ENCODE data around the gene SRSF4. TPM values are rescaled to one million over a fixed set of nuclear protein-coding genes. Genes with fewer than 3 reads are reported as not detected.

The SRSF4 gene
- total RNA-seq, 1 donor, result 27.9 TPM

- Histone ChIP-seq H3K9me3 (ENCODE audit: low read depth, low read length) (no peaks in the 10 kb centered on the region), H3K27me3 (ENCODE audit: insufficient read depth, low read length) (no peaks in the 10 kb centered on the region), H3K4me2 (ENCODE audit: insufficient read depth, low read length) (peak overlapping the region; percentile 13), H3K36me3 (ENCODE audit: insufficient read depth, low read length) (peaks cover 13% of the 10 kb centered on the region), H3K4me1 (ENCODE audit: insufficient read depth, low read length) (peaks cover 24% of the 10 kb centered on the region), H3K79me2 (ENCODE audit: insufficient read depth, low read length) (peaks cover 97% of the 10 kb centered on the region), H3K27ac (ENCODE audit: low read depth, low read length) (peak overlapping the region; percentile 18), H3K4me3 (ENCODE audit: insufficient read depth, low read length) (no peak overlapping the region), H2AFZ (ENCODE audit: low read length) (no peak overlapping the region), H4K20me1 (ENCODE audit: insufficient read depth, low read length) (peaks cover 74% of the 10 kb centered on the region)
- no peak for TF ChIP-seq CTCF (IDR thresholded peaks at IDR 0.05; ENCODE audit: extremely low read depth, low read depth, low read length)
- DNase-seq (ENCODE audit: insufficient read length, low spot score, missing footprints), result no peak
These were observed 10.6 kb downstream of the SRSF4 start for GRCh38 chr1:29171089-29171488.

DNA sequence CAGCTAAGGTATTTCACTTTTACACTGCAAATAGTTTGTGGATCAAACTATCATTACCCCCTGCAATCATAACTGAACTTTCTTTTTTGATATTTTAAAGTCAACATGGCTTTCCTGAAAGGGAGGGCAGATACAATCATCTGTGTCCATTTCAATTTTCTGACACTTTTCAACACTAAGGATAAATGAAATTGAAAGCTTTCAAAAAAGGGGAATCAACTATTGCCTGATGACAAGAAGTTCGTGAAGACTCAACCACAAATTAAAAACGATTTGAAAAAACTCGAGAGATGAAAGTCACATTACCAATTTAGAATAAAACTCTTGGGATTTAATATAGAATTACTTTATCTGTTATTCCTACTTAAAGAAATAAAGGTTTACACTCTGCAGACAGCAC, 11.7 kb downstream of the SRSF4 start:
- Histone ChIP-seq H4K20me1 (ENCODE audit: insufficient read depth, low read length) (peaks cover 76% of the 10 kb centered on the region), H3K36me3 (ENCODE audit: insufficient read depth, low read length) (peaks cover 23% of the 10 kb centered on the region), H2AFZ (ENCODE audit: low read length) (no peak overlapping the region), H3K79me2 (ENCODE audit: insufficient read depth, low read length) (peaks cover 100% of the 10 kb centered on the region), H3K4me2 (ENCODE audit: insufficient read depth, low read length) (no peak overlapping the region), H3K4me1 (ENCODE audit: insufficient read depth, low read length) (peaks cover 30% of the 10 kb centered on the region), H3K27me3 (ENCODE audit: insufficient read depth, low read length) (no peaks in the 10 kb centered on the region), H3K4me3 (ENCODE audit: insufficient read depth, low read length) (no peak overlapping the region), H3K27ac (ENCODE audit: low read depth, low read length) (no peak overlapping the region), H3K9me3 (ENCODE audit: low read depth, low read length) (no peaks in the 10 kb centered on the region)
- TF ChIP-seq CTCF (IDR thresholded peaks at IDR 0.05; ENCODE audit: extremely low read depth, low read depth, low read length), result no peak
- DNase-seq (ENCODE audit: insufficient read length, low spot score, missing footprints), result no peak

GRCh38 chr1:29167904-29168303, 13.8 kb downstream of the SRSF4 start:
- no peaks in the 10 kb centered on the region for H3K9me3 ChIP-seq (ENCODE audit: low read depth, low read length)
- H3K79me2 ChIP-seq (ENCODE audit: insufficient read depth, low read length), result peaks cover 100% of the 10 kb centered on the region
- H3K27me3 ChIP-seq (ENCODE audit: insufficient read depth, low read length), result no peaks in the 10 kb centered on the region
- H2AFZ ChIP-seq (ENCODE audit: low read length), result no peak overlapping the region
- no peak for DNase-seq (ENCODE audit: insufficient read length, low spot score, missing footprints)
- H3K4me2 ChIP-seq (ENCODE audit: insufficient read depth, low read length), result no peak overlapping the region
- no peak for TF ChIP-seq CTCF (IDR thresholded peaks at IDR 0.05; ENCODE audit: extremely low read depth, low read depth, low read length)
- H4K20me1 ChIP-seq (ENCODE audit: insufficient read depth, low read length), result peaks cover 84% of the 10 kb centered on the region
- peaks cover 39% of the 10 kb centered on the region for H3K36me3 ChIP-seq (ENCODE audit: insufficient read depth, low read length)
- no peak overlapping the region for H3K27ac ChIP-seq (ENCODE audit: low read depth, low read length)
- no peak overlapping the region for H3K4me3 ChIP-seq (ENCODE audit: insufficient read depth, low read length)
- peaks cover 30% of the 10 kb centered on the region for H3K4me1 ChIP-seq (ENCODE audit: insufficient read depth, low read length)

GRCh38 chr1:29166291-29166878, 15.3 kb downstream of the SRSF4 start:
- H3K27ac ChIP-seq (ENCODE audit: low read depth, low read length), result peak overlapping the region; percentile 25
- peaks cover 80% of the 10 kb centered on the region for H4K20me1 ChIP-seq (ENCODE audit: insufficient read depth, low read length)
- peaks cover 100% of the 10 kb centered on the region for H3K79me2 ChIP-seq (ENCODE audit: insufficient read depth, low read length)
- no peak for TF ChIP-seq CTCF (IDR thresholded peaks at IDR 0.05; ENCODE audit: extremely low read depth, low read depth, low read length)
- DNase-seq (ENCODE audit: insufficient read length, low spot score, missing footprints), result no peak
- H3K4me3 ChIP-seq (ENCODE audit: insufficient read depth, low read length), result no peak overlapping the region
- H3K27me3 ChIP-seq (ENCODE audit: insufficient read depth, low read length), result no peaks in the 10 kb centered on the region
- H3K9me3 ChIP-seq (ENCODE audit: low read depth, low read length), result no peaks in the 10 kb centered on the region
- H3K4me2 ChIP-seq (ENCODE audit: insufficient read depth, low read length), result no peak overlapping the region
- H3K36me3 ChIP-seq (ENCODE audit: insufficient read depth, low read length), result peaks cover 50% of the 10 kb centered on the region
- peaks cover 31% of the 10 kb centered on the region for H3K4me1 ChIP-seq (ENCODE audit: insufficient read depth, low read length)
- no peak overlapping the region for H2AFZ ChIP-seq (ENCODE audit: low read length)

Data from osteoblast (primary cell).